ENCODE data around the gene PAGE4. TPM values are rescaled to one million over a fixed set of nuclear protein-coding genes. Genes with fewer than 3 reads are reported as not detected.

Gene PAGE4
- total and polyA plus RNA-seq, 4 donors: not detected

GRCh38 chrX:49838374-49838773 is 9.3 kb downstream of the PAGE4 start:
- Histone ChIP-seq H3K9me3 (ENCODE audit: control insufficient read depth in 4 of 4, low read length in 3 of 4) (no peaks in the 10 kb centered on the region), H3K4me1 (ENCODE audit: control insufficient read depth in 4 of 4, insufficient read depth in 4 of 4, low read length in 3 of 4) (no peaks in the 10 kb centered on the region), H3K9ac (ENCODE audit: low read depth in 1 of 2, low read length in 2 of 2) (no peak overlapping the region), H3K4me3 (ENCODE audit: low read depth in 1 of 3, low read length in 3 of 3) (no peak overlapping the region), H3K27me3 (ENCODE audit: control insufficient read depth in 4 of 4, insufficient read depth in 4 of 4, low read length in 3 of 4) (no peaks in the 10 kb centered on the region), H3K27ac (ENCODE audit: low read depth in 1 of 2, low read length in 2 of 2) (no peak overlapping the region), H3K36me3 (ENCODE audit: control insufficient read depth in 4 of 4, insufficient read depth in 3 of 4, low read depth in 1 of 4, low read length in 3 of 4) (no peaks in the 10 kb centered on the region)
- no peak for DNase-seq (ENCODE audit: low spot score)
- WGBS: 18% methylated on average over 8 of the region's 8 CpGs
- TF ChIP-seq FOXA2 (IDR thresholded peaks at IDR 0.05): no peak
- TF ChIP-seq YY1 (IDR thresholded peaks at IDR 0.05): no peak
- no peak for TF ChIP-seq SP1 (IDR thresholded peaks at IDR 0.05)
- peak; percentile 70 for TF ChIP-seq CTCF (IDR thresholded peaks at IDR 0.05; ENCODE audit: low read depth, low read length, missing input control)
- TF ChIP-seq RAD21 (IDR thresholded peaks at IDR 0.05): peak; percentile 71 to 87

GRCh38 chrX:49840679-49841078 is 11.6 kb downstream of the PAGE4 start:
- Histone ChIP-seq H3K9ac (ENCODE audit: low read depth in 1 of 2, low read length in 2 of 2) (no peak overlapping the region), H3K9me3 (ENCODE audit: control insufficient read depth in 4 of 4, low read length in 3 of 4) (no peaks in the 10 kb centered on the region), H3K4me3 (ENCODE audit: low read depth in 1 of 3, low read length in 3 of 3) (no peak overlapping the region), H3K27ac (ENCODE audit: low read depth in 1 of 2, low read length in 2 of 2) (no peak overlapping the region), H3K4me1 (ENCODE audit: control insufficient read depth in 4 of 4, insufficient read depth in 4 of 4, low read length in 3 of 4) (no peaks in the 10 kb centered on the region), H3K36me3 (ENCODE audit: control insufficient read depth in 4 of 4, insufficient read depth in 3 of 4, low read depth in 1 of 4, low read length in 3 of 4) (no peaks in the 10 kb centered on the region), H3K27me3 (ENCODE audit: control insufficient read depth in 4 of 4, insufficient read depth in 4 of 4, low read length in 3 of 4) (no peaks in the 10 kb centered on the region)
- peak; percentile 52 for DNase-seq (ENCODE audit: low spot score)
- peak; percentile 60 to 81 for TF ChIP-seq RAD21 (IDR thresholded peaks at IDR 0.05)
- TF ChIP-seq SP1 (IDR thresholded peaks at IDR 0.05): no peak
- TF ChIP-seq RXRA (IDR thresholded peaks at IDR 0.05): no peak
- no peak for TF ChIP-seq REST (IDR thresholded peaks at IDR 0.05)
- TF ChIP-seq GABPA (IDR thresholded peaks at IDR 0.05 in 1 of 2, conservative IDR thresholded peaks at IDR 0.05 in 1 of 2): peak in 1 of 2 donors; percentile 21
- TF ChIP-seq FOXA2 (IDR thresholded peaks at IDR 0.05): no peak
- TF ChIP-seq HNF4G (IDR thresholded peaks at IDR 0.05): no peak
- TF ChIP-seq ZBTB33 (IDR thresholded peaks at IDR 0.05): no peak
- peak; percentile 33 for TF ChIP-seq CTCF (IDR thresholded peaks at IDR 0.05; ENCODE audit: low read depth, low read length, missing input control)
- no peak for TF ChIP-seq TAF1 (conservative IDR thresholded peaks at IDR 0.05)
- no peak for TF ChIP-seq FOXA1 (IDR thresholded peaks at IDR 0.05)
- no peak for TF ChIP-seq EGR1 (IDR thresholded peaks at IDR 0.05; ENCODE audit: low read depth in 2 of 2)
- no peak for TF ChIP-seq NR2F2 (IDR thresholded peaks at IDR 0.05)
- TF ChIP-seq JUND (IDR thresholded peaks at IDR 0.05): no peak
- TF ChIP-seq ATF3 (IDR thresholded peaks at IDR 0.05): no peak
- no peak for TF ChIP-seq MAX (IDR thresholded peaks at IDR 0.05)
- peak; percentile 24 for TF ChIP-seq YY1 (IDR thresholded peaks at IDR 0.05)
- TF ChIP-seq HNF4A (conservative IDR thresholded peaks at IDR 0.05): no peak
- 51% methylated on average over 3 of the region's 3 CpGs for WGBS
